ENCODE results near the gene EFCAB5.
"Not testable (repeated sequence)": the region's sequence is repeated elsewhere in the genome, so short reads cannot be mapped to it uniquely, and the experiment has no call there.

EFCAB5 gene

GRCh38 chr17:29935909-29936308, 5.5 kb upstream of the EFCAB5 start:
- not testable (repeated sequence) for DNase-seq (ENCODE audit: low read depth in 3 of 3)

DNA sequence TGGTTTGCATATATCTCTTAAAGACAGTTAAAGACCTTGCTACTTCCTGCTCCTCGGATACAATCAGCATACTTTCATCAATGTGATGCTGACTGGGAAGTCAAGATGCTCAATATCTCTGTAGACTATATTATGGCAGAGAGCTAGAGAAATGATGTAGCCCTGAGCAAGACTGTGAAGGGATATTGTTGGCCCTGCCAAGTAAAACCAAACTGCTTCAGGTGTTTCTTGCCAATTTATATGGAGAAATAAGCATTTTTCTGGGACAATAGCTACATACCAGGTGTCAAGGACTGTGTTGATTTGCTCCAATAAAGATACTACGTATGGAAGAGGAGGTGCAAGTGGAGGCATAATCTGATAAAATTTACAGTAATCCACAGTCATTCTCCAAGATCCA, 4.7 kb upstream of the EFCAB5 start:
- no peak for DNase-seq (ENCODE audit: low read depth in 3 of 3)

DNA sequence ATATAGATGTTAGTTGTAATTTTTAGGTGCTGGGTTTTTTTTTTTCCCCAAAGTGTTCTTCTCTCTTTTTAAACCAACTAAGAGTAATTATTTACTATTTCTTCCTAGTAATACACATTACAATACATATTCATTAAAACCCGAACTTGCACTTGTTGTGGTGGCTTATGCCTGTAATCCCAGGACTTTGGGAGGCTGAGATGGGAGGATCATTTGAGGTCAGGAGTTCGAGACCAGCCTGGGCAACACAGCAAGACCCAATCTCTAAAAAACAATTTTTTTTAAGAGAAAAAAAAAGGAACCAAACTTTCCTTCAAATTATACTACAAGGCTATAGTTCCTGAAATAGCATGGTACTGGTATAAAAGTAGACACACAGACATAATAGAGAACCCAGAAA, 3.8 kb downstream of the EFCAB5 start:
- no peak for DNase-seq (ENCODE audit: low read depth in 3 of 3)

- no peak for DNase-seq (ENCODE audit: low read depth in 3 of 3)
Measured at GRCh38 chr17:29948448-29949215, 7.2 kb downstream of the EFCAB5 start.

DNA sequence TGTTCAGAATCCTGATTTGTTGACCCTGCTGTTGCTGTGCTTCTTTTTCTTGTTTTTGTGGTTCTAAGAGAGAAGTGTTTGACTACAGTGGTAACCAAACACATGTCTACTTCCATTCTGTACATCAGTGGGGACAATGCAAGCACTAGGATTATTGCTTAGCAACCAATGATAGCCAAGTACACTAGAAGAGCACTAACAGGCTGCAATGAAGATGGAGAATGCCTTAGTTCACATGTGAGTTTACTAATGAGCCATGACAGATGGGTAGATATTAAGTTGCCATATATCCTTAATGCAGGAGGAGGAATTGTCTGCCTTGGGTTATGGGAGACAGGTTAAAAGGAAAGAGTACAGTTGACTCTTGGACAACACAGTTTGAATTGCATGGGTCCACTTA, 8.3 kb downstream of the EFCAB5 start:
- no peak for DNase-seq (ENCODE audit: low read depth in 3 of 3)

GRCh38 chr17:29954405-29954804, 13.0 kb downstream of the EFCAB5 start:
- no peak for DNase-seq (ENCODE audit: low read depth in 3 of 3)

- DNase-seq (ENCODE audit: low read depth in 3 of 3), result no peak
Measured at GRCh38 chr17:29956225-29956624, 14.8 kb downstream of the EFCAB5 start.

- not testable (repeated sequence) for DNase-seq (ENCODE audit: low read depth in 3 of 3)
Measured at GRCh38 chr17:29957488-29957887, 16.1 kb downstream of the EFCAB5 start.

GRCh38 chr17:29958947-29959657, 17.7 kb downstream of the EFCAB5 start:
- DNase-seq (ENCODE audit: low read depth in 3 of 3), result no peak

DNA sequence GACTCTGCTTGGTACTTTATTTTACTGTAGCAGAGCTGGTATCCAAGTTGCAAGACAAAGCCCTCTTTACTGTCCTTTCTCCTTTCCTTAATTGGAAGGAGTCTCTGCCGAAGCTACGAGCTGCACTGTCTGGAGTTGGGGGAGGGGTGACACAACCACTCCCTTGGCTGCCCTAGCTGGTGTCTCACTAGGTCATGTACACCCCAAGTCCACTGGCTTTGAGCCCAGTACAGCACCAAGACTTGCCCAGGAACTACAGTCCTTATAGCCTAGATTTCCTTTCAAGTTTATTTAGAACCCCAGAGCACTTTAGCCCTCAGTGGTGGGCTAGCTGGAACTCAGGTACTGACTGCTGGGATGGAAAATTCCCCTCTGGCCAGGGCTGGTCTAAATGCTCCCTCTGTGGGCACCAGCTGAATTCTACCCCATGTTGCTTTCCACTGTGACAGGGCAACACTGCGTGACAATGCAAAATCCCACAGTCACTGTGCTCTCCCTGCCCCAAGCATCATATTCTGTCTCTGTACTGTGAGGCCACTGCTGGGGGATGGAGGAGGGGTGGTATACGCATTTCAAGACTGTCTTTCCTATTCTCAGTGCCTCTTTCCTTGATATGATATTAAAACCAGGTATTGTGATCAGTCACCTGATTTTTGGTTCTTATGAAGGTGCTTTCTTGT, 18.4 kb downstream of the EFCAB5 start:
- DNase-seq (ENCODE audit: low read depth in 3 of 3), result no peak

DNA sequence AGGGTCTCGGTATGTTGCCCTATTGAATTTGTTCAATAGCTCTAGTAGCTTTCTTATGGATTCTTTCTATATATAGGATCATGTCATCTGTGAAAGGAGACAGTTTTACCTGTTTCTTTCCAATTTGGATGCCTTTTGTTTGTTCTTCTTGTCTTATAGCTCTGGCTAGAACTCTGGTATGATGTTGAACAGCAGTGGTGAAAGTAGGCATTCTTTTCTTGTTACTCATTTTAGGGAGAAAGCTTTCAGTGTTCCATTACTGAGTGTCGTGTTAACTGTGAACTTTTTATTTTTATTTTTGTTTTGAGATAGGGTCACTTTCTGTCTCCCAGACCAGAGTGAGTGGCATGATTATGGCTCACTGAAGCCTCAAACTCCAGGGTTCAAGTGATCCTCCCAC, 21.2 kb downstream of the EFCAB5 start:
- no peak for DNase-seq (ENCODE audit: low read depth in 3 of 3)

DNA sequence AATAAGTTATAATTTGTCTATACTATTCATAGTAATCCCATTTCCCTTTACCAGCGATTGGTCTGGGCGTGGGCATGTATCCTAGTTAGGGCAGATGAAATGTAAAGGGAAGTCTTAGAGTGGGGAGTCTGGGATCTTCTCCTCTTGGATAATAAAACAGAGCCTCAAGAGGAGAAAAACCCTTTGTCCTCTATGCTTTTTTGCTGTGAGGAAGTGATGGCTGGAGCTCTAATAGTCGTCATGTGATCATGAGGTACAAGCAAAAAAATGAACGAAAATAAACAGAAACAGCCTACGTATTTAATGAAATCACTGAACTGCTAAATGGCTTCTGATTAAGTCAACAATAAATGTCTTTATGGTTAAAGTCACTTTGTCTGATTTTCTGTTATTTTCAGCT, 26.8 kb downstream of the EFCAB5 start:
- no peak for DNase-seq (ENCODE audit: low read depth in 3 of 3)

DNA sequence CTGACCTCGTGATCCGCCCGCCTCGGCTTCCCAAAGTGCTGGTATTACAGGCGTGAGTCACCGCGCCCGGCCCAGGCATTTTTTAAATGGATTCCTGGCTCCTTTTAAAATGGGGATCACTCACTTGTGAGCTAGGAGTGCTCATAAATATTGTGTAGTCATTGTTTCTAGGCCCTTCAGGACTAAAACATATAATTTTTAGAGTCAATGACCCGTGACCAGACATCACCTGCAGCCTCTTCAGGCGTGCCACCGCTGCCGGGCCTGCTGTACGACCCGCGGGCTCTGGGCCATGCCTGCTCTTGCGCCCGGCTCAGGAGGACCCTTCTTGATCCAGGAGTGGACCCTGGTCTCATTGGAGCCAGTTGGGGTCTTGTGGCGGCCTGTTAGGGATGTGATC, 30.8 kb downstream of the EFCAB5 start:
- DNase-seq (ENCODE audit: low read depth in 3 of 3), result no peak

DNA sequence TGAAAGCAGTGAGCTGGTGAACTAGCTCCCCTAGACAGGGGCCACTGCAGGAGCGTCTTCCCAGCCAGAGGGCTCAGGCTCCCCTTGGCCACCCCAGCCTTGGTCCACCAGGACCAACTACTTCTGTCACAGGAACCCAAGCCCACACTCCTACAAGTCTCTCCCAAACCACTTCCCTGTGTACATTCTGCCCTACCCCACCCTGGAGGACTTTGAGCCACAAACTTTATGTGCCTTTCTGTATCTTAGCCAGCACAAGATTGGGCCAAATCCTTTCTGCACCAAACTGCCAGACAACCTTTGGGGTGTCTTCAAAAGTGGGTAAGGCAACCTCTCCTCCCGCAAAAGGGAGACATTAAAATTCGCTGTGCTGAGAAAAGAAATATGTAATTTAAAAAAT, 31.6 kb downstream of the EFCAB5 start:
- DNase-seq (ENCODE audit: low read depth in 3 of 3), result no peak

- no peak for DNase-seq (ENCODE audit: low read depth in 3 of 3)
Measured at GRCh38 chr17:29977836-29978235, 36.4 kb downstream of the EFCAB5 start.

GRCh38 chr17:29980261-29980660, 38.8 kb downstream of the EFCAB5 start:
- DNase-seq (ENCODE audit: low read depth in 3 of 3), result no peak

- no peak for DNase-seq (ENCODE audit: low read depth in 3 of 3)
Measured at GRCh38 chr17:29982991-29983653, 41.7 kb downstream of the EFCAB5 start.

DNA sequence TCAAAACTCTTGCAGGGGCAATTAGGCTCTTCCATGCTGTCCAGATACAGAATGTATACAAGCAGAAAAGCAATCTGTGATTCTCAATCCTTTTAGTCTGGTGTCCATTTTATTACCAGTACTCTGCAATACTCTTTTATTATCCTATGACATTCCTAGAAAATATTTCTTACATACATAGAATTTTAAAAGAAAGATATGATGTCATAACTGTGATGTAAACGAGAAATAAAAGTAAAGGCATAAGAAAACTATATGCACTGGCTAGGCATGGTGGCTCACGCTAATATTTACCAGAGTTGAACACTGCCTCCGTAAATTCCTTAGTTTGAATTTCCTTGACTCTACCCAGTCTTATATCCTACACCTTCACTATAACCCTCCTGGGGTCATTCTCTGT, 55.0 kb downstream of the EFCAB5 start:
- DNase-seq (ENCODE audit: low read depth in 3 of 3), result no peak

DNA sequence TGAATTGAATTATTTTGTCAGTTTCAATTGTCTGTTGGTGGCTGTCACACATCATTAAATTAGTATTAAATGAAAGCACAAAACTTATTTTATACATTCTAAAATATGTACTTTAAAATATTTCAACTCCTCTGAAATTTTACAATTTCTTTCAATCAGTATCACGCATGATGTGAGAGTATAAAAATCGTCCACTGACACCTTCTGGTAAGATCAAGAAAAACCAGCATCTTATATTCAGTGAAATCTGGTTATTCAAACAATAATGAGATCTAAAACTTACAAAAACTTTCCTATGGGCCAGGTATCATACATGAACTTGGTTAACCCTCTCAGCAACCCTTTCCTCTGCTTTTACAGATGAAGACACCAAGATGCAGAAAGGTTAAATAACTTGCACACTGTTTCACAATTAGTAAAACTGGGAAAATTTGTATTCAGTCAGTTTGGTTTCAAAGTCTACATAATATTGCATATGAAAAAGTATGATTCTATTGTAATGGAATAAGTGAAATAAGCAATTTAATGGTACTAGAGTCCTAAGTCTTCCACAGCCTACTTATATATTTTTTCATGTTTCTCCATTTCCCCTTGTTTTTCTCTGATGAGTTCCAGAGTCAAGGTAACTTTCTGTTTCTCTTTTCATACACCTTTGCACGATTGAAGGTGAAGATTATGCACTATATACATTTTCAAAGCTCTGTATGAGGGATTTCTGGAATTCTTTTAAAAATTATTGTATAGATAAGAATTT, 58.7 kb downstream of the EFCAB5 start:
- DNase-seq (ENCODE audit: low read depth in 3 of 3), result no peak

- DNase-seq (ENCODE audit: low read depth in 3 of 3), result no peak
Measured at GRCh38 chr17:30000755-30001257, 59.4 kb downstream of the EFCAB5 start.

DNA sequence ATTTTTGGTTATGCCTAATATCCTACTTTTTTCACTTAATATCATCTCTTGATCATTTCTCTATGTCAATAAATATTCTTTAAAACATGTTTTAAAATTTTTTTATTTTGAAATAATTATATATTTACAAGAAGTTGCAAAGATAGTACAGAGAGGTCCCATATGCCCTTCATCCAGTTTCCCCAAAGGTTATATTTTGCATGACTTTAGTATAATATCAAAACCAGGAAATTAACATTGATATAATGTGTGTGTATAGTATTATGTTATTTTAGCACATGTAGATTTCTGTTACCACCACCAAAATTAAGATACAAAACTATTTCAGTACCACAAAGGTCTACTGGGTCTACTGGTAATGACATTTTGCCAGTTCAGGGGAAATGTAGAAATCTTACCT, 60.7 kb downstream of the EFCAB5 start:
- DNase-seq (ENCODE audit: low read depth in 3 of 3), result no peak

All from stimulated activated CD4-positive, alpha-beta T cell treated with anti-CD3 and anti-CD28 coated beads, TNF-alpha, amount 100 ng/mL, for 24 hours (primary cell).